ENCODE data around the gene SLC8A1.

The SLC8A1 gene

DNA sequence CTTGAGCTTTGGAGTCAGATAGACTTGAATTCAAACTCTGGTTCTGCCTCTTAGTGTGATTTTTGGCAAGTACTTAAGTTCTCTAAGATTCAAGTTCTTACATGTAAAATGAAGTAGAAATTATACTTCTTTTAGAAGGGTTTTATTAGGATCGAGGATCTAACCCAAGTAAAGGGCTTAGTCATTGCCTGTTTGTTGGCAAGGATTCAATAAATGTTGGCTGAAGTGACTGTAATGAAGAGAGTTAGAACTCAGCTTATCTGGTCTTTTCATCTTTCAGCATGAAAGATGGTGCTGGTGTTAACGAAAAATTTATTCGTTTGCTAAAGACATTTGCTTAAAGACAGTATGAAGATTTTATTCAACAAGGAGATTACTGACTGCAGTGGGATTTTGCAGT lies 356.9 kb downstream of the SLC8A1 start:
- H3K4me1 ChIP-seq (ENCODE audit: insufficient read depth, low read length, poor library complexity, severe bottlenecking): peaks cover 20% of the 10 kb centered on the region
- peak overlapping the region; percentile 65 for H3K4me2 ChIP-seq (ENCODE audit: low read depth, low read length, poor library complexity, severe bottlenecking)
- no peaks in the 10 kb centered on the region; the same call in 1 of the 2 replicates for H3F3A ChIP-seq (ENCODE audit: low read depth)
- no peaks in the 10 kb centered on the region for H4K20me1 ChIP-seq (ENCODE audit: insufficient read depth, low read length, poor library complexity, severe bottlenecking)
- peak overlapping the region; percentile 21 for H3K4me3 ChIP-seq (ENCODE audit: low read length, poor library complexity, severe bottlenecking)
- peak overlapping the region; percentile 19 for H3K9ac ChIP-seq (ENCODE audit: low read depth, low read length, poor library complexity, severe bottlenecking)
- TF ChIP-seq, protein P1, sequence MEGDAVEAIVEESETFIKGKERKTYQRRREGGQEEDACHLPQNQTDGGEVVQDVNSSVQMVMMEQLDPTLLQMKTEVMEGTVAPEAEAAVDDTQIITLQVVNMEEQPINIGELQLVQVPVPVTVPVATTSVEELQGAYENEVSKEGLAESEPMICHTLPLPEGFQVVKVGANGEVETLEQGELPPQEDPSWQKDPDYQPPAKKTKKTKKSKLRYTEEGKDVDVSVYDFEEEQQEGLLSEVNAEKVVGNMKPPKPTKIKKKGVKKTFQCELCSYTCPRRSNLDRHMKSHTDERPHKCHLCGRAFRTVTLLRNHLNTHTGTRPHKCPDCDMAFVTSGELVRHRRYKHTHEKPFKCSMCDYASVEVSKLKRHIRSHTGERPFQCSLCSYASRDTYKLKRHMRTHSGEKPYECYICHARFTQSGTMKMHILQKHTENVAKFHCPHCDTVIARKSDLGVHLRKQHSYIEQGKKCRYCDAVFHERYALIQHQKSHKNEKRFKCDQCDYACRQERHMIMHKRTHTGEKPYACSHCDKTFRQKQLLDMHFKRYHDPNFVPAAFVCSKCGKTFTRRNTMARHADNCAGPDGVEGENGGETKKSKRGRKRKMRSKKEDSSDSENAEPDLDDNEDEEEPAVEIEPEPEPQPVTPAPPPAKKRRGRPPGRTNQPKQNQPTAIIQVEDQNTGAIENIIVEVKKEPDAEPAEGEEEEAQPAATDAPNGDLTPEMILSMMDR (conservative IDR thresholded peaks at IDR 0.05; ENCODE audit: low read length): no peak
- TF ChIP-seq EZH2phosphoT487 (IDR thresholded peaks at IDR 0.05; ENCODE audit: borderline replicate concordance): no peak
- no peaks in the 10 kb centered on the region for H3K36me3 ChIP-seq (ENCODE audit: insufficient read depth, low read length)
- H2AFZ ChIP-seq (ENCODE audit: low read length): peak overlapping the region; percentile 13; the same call in 1 of the 2 replicates
- H3K9me2 ChIP-seq (replicated peaks; ENCODE audit: low read depth, low read length): no peaks in the 10 kb centered on the region
- no peaks in the 10 kb centered on the region for H3K9me3 ChIP-seq (ENCODE audit: insufficient read depth, low read depth, low read length)
- H3K27me3 ChIP-seq (ENCODE audit: insufficient read depth, low read length, poor library complexity, severe bottlenecking): no peaks in the 10 kb centered on the region
- H3K79me2 ChIP-seq (ENCODE audit: insufficient read depth, low read length): no peaks in the 10 kb centered on the region

DNA sequence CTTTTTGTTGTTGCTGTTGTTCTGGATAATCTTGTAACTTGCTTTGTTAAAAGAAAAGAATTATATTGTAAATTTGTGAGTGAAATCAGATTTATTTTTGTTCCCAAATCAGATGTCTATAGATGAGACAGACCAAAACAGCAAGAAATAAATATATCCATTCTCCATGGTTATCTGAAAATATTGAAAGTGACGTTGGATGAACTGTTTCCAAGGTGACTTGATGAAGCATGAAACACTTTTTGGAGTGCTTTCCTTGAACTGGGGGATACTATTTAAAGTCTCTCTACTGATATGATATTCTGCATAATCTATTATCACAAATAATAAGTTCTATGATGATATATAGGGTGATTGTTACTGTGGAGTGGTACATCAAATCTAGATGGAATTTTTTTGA lies 357.4 kb downstream of the SLC8A1 start:
- H4K20me1 ChIP-seq (ENCODE audit: insufficient read depth, low read length, poor library complexity, severe bottlenecking): no peaks in the 10 kb centered on the region
- TF ChIP-seq, protein P1 (conservative IDR thresholded peaks at IDR 0.05; ENCODE audit: low read length): no peak
- TF ChIP-seq EZH2phosphoT487 (IDR thresholded peaks at IDR 0.05; ENCODE audit: borderline replicate concordance): no peak
- no peak overlapping the region for H2AFZ ChIP-seq (ENCODE audit: low read length)

DNA sequence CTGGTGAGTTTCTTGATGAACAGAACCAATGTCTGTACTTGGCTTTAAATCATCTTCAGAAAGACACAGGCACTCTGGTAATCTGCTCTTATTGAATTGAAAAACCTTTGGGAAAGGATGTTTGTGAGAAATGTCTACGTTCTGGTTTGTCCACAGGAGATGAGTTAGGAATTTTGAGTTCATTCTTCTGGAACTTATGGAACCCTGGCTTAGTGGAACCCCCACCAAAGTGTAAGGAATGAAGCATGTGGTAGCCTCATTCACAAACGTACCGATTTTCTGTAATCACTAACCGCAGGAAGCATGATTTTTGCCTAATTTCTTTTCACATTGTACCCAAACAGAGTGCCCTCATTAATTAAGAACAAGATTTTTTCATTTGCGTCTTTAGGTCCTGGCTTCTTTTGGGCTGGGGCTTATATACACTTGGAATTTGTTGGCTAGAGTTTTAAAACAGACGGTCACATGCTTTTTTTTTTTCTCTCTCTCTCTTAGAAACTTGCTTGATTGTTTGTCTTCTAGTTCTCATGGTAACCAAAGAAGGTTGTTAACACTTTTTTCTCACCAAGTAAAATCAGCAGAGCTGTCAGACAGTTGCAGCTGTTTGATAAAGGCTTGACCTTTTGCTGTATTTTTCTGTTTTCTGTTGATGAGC lies 358.7 kb downstream of the SLC8A1 start:
- Histone ChIP-seq H3K79me2 (ENCODE audit: insufficient read depth, low read length) (no peaks in the 10 kb centered on the region), H3K27me3 (ENCODE audit: insufficient read depth, low read length, poor library complexity, severe bottlenecking) (no peaks in the 10 kb centered on the region), H3F3A (ENCODE audit: low read depth) (no peaks in the 10 kb centered on the region; the same call in 1 of the 2 replicates), H3K4me2 (ENCODE audit: low read depth, low read length, poor library complexity, severe bottlenecking) (no peak overlapping the region), H3K9me2 (replicated peaks; ENCODE audit: low read depth, low read length) (no peaks in the 10 kb centered on the region), H3K9ac (ENCODE audit: low read depth, low read length, poor library complexity, severe bottlenecking) (no peak overlapping the region), H2AFZ (ENCODE audit: low read length) (no peak overlapping the region), H3K9me3 (ENCODE audit: insufficient read depth, low read depth, low read length) (no peaks in the 10 kb centered on the region), H3K4me3 (ENCODE audit: low read length, poor library complexity, severe bottlenecking) (no peak overlapping the region), H4K20me1 (ENCODE audit: insufficient read depth, low read length, poor library complexity, severe bottlenecking) (no peaks in the 10 kb centered on the region), H3K4me1 (ENCODE audit: insufficient read depth, low read length, poor library complexity, severe bottlenecking) (peaks cover 17% of the 10 kb centered on the region), H3K36me3 (ENCODE audit: insufficient read depth, low read length) (no peaks in the 10 kb centered on the region)
- TF ChIP-seq EZH2phosphoT487 (IDR thresholded peaks at IDR 0.05; ENCODE audit: borderline replicate concordance): no peak
- TF ChIP-seq, protein P1 (conservative IDR thresholded peaks at IDR 0.05; ENCODE audit: low read length): no peak

More for the DNA sequence above, 357.4 kb downstream of the SLC8A1 start:
- Histone ChIP-seq H3K4me2 (ENCODE audit: low read depth, low read length, poor library complexity, severe bottlenecking) (peak overlapping the region; percentile 65), H3K36me3 (ENCODE audit: insufficient read depth, low read length) (no peaks in the 10 kb centered on the region), H3K9ac (ENCODE audit: low read depth, low read length, poor library complexity, severe bottlenecking) (peak overlapping the region; percentile 19), H3K4me3 (ENCODE audit: low read length, poor library complexity, severe bottlenecking) (no peak overlapping the region), H3K9me3 (ENCODE audit: insufficient read depth, low read depth, low read length) (no peaks in the 10 kb centered on the region), H3K27me3 (ENCODE audit: insufficient read depth, low read length, poor library complexity, severe bottlenecking) (no peaks in the 10 kb centered on the region), H3K9me2 (replicated peaks; ENCODE audit: low read depth, low read length) (no peaks in the 10 kb centered on the region), H3F3A (ENCODE audit: low read depth) (no peaks in the 10 kb centered on the region; the same call in 1 of the 2 replicates), H3K4me1 (ENCODE audit: insufficient read depth, low read length, poor library complexity, severe bottlenecking) (peaks cover 17% of the 10 kb centered on the region), H3K79me2 (ENCODE audit: insufficient read depth, low read length) (no peaks in the 10 kb centered on the region)
